B cell (primary cell): Measurements from ENCODE around the gene CLCA1.

Experiments
- CTCF ChIP-seq: fragments of 200-600 bp; IDR thresholded peaks from one replicate; pipeline ENCODE4 v1.8.0; 2022; ENCODE audit warnings: antibody characterized with exemption, mild to moderate bottlenecking
- EZH2 ChIP-seq: IDR thresholded peaks from 2 replicates; pipeline ENCODE4 v1.6.1; 2012; ENCODE audit warnings: borderline replicate concordance, low read depth, mild to moderate bottlenecking, moderate library complexity, low read length; ENCODE audit not compliant: insufficient read depth, poor library complexity, severe bottlenecking

- TF ChIP-seq EZH2 (no peak), CTCF (no peak)
Measured at GRCh38 chr1:86448670-86449069, 20.1 kb upstream of the CLCA1 start.
